ENCODE data around the gene PRKCZ. TPM values are rescaled to one million over a fixed set of nuclear protein-coding genes. Genes with fewer than 3 reads are reported as not detected.
"Not testable (repeated sequence)": the region's sequence is repeated elsewhere in the genome, so short reads cannot be mapped to it uniquely, and the experiment has no call there.

Gene PRKCZ
- total RNA-seq, 1 experiment from 2014 or later, result 56.8 TPM

- Histone ChIP-seq H3K9ac (ENCODE audit: low read length) (no peak overlapping the region), H3K4me3 (ENCODE audit: low read length) (no peak overlapping the region), H2AFZ (ENCODE audit: low read length) (no peak overlapping the region), H3K4me1 (ENCODE audit: insufficient read depth, low read length) (no peaks in the 10 kb centered on the region), H3K4me2 (ENCODE audit: low read length) (no peak overlapping the region), H3F3A (ENCODE audit: low read length, unreplicated experiment) (no peaks in the 10 kb centered on the region), H3K79me2 (ENCODE audit: low read length) (no peaks in the 10 kb centered on the region; the same call in 1 of the 2 replicates), H3K27ac (ENCODE audit: low read length) (no peak overlapping the region), H4K20me1 (ENCODE audit: low read length) (no peaks in the 10 kb centered on the region), H3K9me3 (ENCODE audit: low read length) (no peaks in the 10 kb centered on the region), H3K36me3 (ENCODE audit: low read depth, low read length) (no peaks in the 10 kb centered on the region), H3K27me3 (ENCODE audit: low read length) (no peaks in the 10 kb centered on the region), H3K9me2 (replicated peaks; ENCODE audit: low read length) (no peaks in the 10 kb centered on the region)
- POLR2A ChIA-PET (ENCODE audit: unreplicated experiment), result no interaction called here
- TF ChIP-seq CTCF (conservative IDR thresholded peaks at IDR 0.05; ENCODE audit: low read depth, low read length), result no peak
- no peak for TF ChIP-seq EZH2 (IDR thresholded peaks at IDR 0.05; ENCODE audit: low read length, unreplicated experiment)
- TF ChIP-seq EZH2phosphoT487 (IDR thresholded peaks at IDR 0.05; ENCODE audit: borderline replicate concordance, low read length), result no peak
- ATAC-seq (no peak), DNase-seq (no peak)
- no TSS peak for BruUV-seq (replicated peaks)
- CTCF ChIA-PET, result no interaction called here
- intact Hi-C loops (cut with micrococcal nuclease), result no loop called here
These were observed 71.0 kb downstream of the PRKCZ start for GRCh38 chr1:2121101-2121691.

GRCh38 chr1:2121794-2122193, 71.6 kb downstream of the PRKCZ start:
- H3K9me2 ChIP-seq (replicated peaks; ENCODE audit: low read length); H3K9me3 ChIP-seq (ENCODE audit: low read length); CTCF ChIA-PET; DNase-seq; ATAC-seq; H3K27ac ChIP-seq (ENCODE audit: low read length); H3K4me2 ChIP-seq (ENCODE audit: low read length); H3K79me2 ChIP-seq (ENCODE audit: low read length); H2AFZ ChIP-seq (ENCODE audit: low read length); BruUV-seq (replicated peaks); H3F3A ChIP-seq (ENCODE audit: low read length, unreplicated experiment); H3K4me1 ChIP-seq (ENCODE audit: insufficient read depth, low read length); H3K36me3 ChIP-seq (ENCODE audit: low read depth, low read length); H3K4me3 ChIP-seq (ENCODE audit: low read length); POLR2A ChIA-PET (ENCODE audit: unreplicated experiment); H4K20me1 ChIP-seq (ENCODE audit: low read length); H3K9ac ChIP-seq (ENCODE audit: low read length); intact Hi-C loops (cut with micrococcal nuclease); H3K27me3 ChIP-seq (ENCODE audit: low read length): not testable (repeated sequence)

- Histone ChIP-seq H3K27me3 (ENCODE audit: low read length) (no peaks in the 10 kb centered on the region), H3K27ac (ENCODE audit: low read length) (no peak overlapping the region), H3K9me2 (replicated peaks; ENCODE audit: low read length) (no peaks in the 10 kb centered on the region), H3K4me1 (ENCODE audit: insufficient read depth, low read length) (no peaks in the 10 kb centered on the region), H3F3A (ENCODE audit: low read length, unreplicated experiment) (no peaks in the 10 kb centered on the region), H3K4me3 (ENCODE audit: low read length) (no peak overlapping the region), H2AFZ (ENCODE audit: low read length) (no peak overlapping the region), H3K4me2 (ENCODE audit: low read length) (no peak overlapping the region), H3K9me3 (ENCODE audit: low read length) (no peaks in the 10 kb centered on the region), H4K20me1 (ENCODE audit: low read length) (no peaks in the 10 kb centered on the region), H3K36me3 (ENCODE audit: low read depth, low read length) (no peaks in the 10 kb centered on the region), H3K9ac (ENCODE audit: low read length) (no peak overlapping the region), H3K79me2 (ENCODE audit: low read length) (no peaks in the 10 kb centered on the region; the same call in 1 of the 2 replicates)
- peak; percentile 33; the same call in 1 of the 2 replicates for ATAC-seq
- ChIA-PET CTCF (no interaction called here), POLR2A (ENCODE audit: unreplicated experiment) (no interaction called here)
- DNase-seq, result peak; percentile 18
- TF ChIP-seq EZH2phosphoT487 (IDR thresholded peaks at IDR 0.05; ENCODE audit: borderline replicate concordance, low read length) (no peak), CTCF (conservative IDR thresholded peaks at IDR 0.05; ENCODE audit: low read depth, low read length) (no peak), EZH2 (IDR thresholded peaks at IDR 0.05; ENCODE audit: low read length, unreplicated experiment) (no peak)
- BruUV-seq (replicated peaks), result no TSS peak
- intact Hi-C loops (cut with micrococcal nuclease), result no loop called here
These were observed 74.4 kb downstream of the PRKCZ start for GRCh38 chr1:2124446-2125198.

All from PC-3 (cell line).